K562 (cell line): ENCODE results near the gene RREB1.

Experiments
- BHLHE40 ChIP-seq: IDR thresholded peaks from 2 replicates; pipeline ENCODE4 v1.6.1; 2011; ENCODE audit warnings: low read length, improper control_type of control experiment
- EP300 ChIP-seq: IDR thresholded peaks from 2 replicates; pipeline ENCODE4 v1.6.1; 2012; ENCODE audit warnings: low read length, improper control_type of control experiment
- HNRNPUL1 ChIP-seq: fragments of 200-400 bp; formaldehyde crosslinking; IDR thresholded peaks from 2 replicates; pipeline ENCODE4 v1.6.1; 2017; ENCODE audit warnings: low read length
- JUNB ChIP-seq: fragments of 450-650 bp; formaldehyde crosslinking; conservative IDR thresholded peaks from 2 replicates; pipeline ENCODE4 v1.4.0; 2020; ENCODE audit warnings: mild to moderate bottlenecking
- PCBP1 ChIP-seq: fragments of 200-400 bp; formaldehyde crosslinking; IDR thresholded peaks from 2 replicates; pipeline ENCODE4 v1.6.1; 2018; ENCODE audit warnings: mild to moderate bottlenecking, low read depth, low read length; ENCODE audit not compliant: poor library complexity, severe bottlenecking
- ZBTB5 ChIP-seq: fragments of 450-650 bp; IDR thresholded peaks from 2 replicates; pipeline ENCODE4 v1.6.1; 2017; ENCODE audit warnings: antibody characterized with exemption

DNA sequence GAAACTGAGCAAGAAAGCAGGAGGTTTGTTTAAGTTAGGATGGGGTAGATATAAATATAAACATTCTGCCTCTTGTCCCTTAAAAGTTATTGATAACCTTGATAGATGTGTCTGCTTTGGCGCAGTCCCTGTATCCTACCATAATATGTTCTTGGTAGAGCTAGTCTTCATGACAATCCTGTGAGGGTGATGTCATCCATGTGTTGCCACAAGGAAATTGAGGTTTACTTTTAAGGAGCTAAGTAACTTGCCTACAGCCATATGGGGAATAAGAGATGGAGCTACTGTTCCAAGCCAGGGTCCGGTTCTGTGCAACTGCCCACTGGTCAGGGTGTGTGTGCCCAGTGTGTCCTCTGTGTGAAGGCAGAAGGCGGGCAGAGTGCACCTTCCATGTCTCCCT, 126.8 kb downstream of the RREB1 start:
- TF ChIP-seq PCBP1: no peak
- TF ChIP-seq EP300: no peak
- no peak for TF ChIP-seq JUNB (CRISPR knock-in tag)
- TF ChIP-seq HNRNPUL1: no peak
- no peak for TF ChIP-seq BHLHE40
- TF ChIP-seq ZBTB5: no peak
